Loucy (cell line): Measurements from ENCODE around the gene CRELD2.

Experiments
- H2AFZ ChIP-seq: fragments of 200-600 bp; sonication (generic); 2 replicates; pipeline ENCODE4 v1.6.0; 2016; ENCODE audit warnings: antibody characterized with exemption, mild to moderate bottlenecking, low read length, moderate library complexity
- H3F3A ChIP-seq: fragments of 200-600 bp; 2 replicates; pipeline ENCODE4 v1.6.0; 2016; ENCODE audit warnings: antibody characterized with exemption, low read depth, mild to moderate bottlenecking
- H3K27me3 ChIP-seq: fragments of 200-600 bp; sonication (generic); 2 replicates; pipeline ENCODE4 v1.6.1; 2014; ENCODE audit warnings: low read length, mild to moderate bottlenecking; ENCODE audit not compliant: insufficient read depth, poor library complexity, severe bottlenecking
- H3K36me3 ChIP-seq: fragments of 200-600 bp; sonication (generic); 2 replicates; pipeline ENCODE4 v1.6.1; 2016; ENCODE audit warnings: low read length; ENCODE audit not compliant: insufficient read depth
- H3K4me1 ChIP-seq: fragments of 200-600 bp; sonication (generic); 2 replicates; pipeline ENCODE4 v1.5.1; 2014; ENCODE audit warnings: low read length, mild to moderate bottlenecking; ENCODE audit not compliant: insufficient read depth, poor library complexity, severe bottlenecking
- H3K4me2 ChIP-seq: fragments of 200-600 bp; sonication (generic); 2 replicates; pipeline ENCODE4 v1.6.0; 2014; ENCODE audit warnings: antibody characterized with exemption, low read length, low read depth, mild to moderate bottlenecking; ENCODE audit not compliant: poor library complexity, severe bottlenecking
- H3K4me3 ChIP-seq: fragments of 200-600 bp; sonication (generic); 2 replicates; pipeline ENCODE4 v1.5.1; 2014; ENCODE audit warnings: low read length, mild to moderate bottlenecking, mixed read lengths; ENCODE audit not compliant: poor library complexity, severe bottlenecking
- H3K79me2 ChIP-seq: fragments of 200-600 bp; sonication (generic); 2 replicates; pipeline ENCODE4 v1.6.1; 2014; ENCODE audit warnings: low read length; ENCODE audit not compliant: insufficient read depth
- H3K9ac ChIP-seq: fragments of 200-600 bp; sonication (generic); 2 replicates; pipeline ENCODE4 v1.6.0; 2014; ENCODE audit warnings: mild to moderate bottlenecking, low read depth, low read length, moderate library complexity; ENCODE audit not compliant: poor library complexity, severe bottlenecking
- H3K9me2 ChIP-seq: fragments of 200-600 bp; sonication (generic); replicated peaks from 2 replicates; pipeline ENCODE4 v1.6.1; 2016; ENCODE audit warnings: low read depth, low read length, mixed read lengths
- H3K9me3 ChIP-seq: fragments of 200-600 bp; sonication (generic); 2 replicates; pipeline ENCODE4 v1.6.1; 2014; ENCODE audit warnings: mild to moderate bottlenecking, antibody characterized with exemption, low read length, low read depth; ENCODE audit not compliant: insufficient read depth
- H4K20me1 ChIP-seq: fragments of 200-600 bp; sonication (generic); 2 replicates; pipeline ENCODE4 v1.6.0; 2014; ENCODE audit warnings: antibody characterized with exemption, low read length, mild to moderate bottlenecking; ENCODE audit not compliant: insufficient read depth, poor library complexity, severe bottlenecking
- CTCF ChIP-seq: fragments of 200-600 bp; sonication (generic); conservative IDR thresholded peaks from 2 replicates; pipeline ENCODE4 v1.5.1; 2014; ENCODE audit warnings: mild to moderate bottlenecking, antibody characterized with exemption, low read length
- EZH2phosphoT487 ChIP-seq: fragments of 200-600 bp; IDR thresholded peaks from 2 replicates; pipeline ENCODE4 v1.6.1; 2018; ENCODE audit warnings: antibody characterized with exemption, mild to moderate bottlenecking, moderate library complexity, borderline replicate concordance

CRELD2 gene

GRCh38 chr22:49965091-49966040 is 46.9 kb downstream of the CRELD2 start:
- TF ChIP-seq CTCF: no peak
- TF ChIP-seq EZH2phosphoT487: no peak
- Histone ChIP-seq H3K4me3 (no peak overlapping the region), H4K20me1 (peaks cover 42% of the 10 kb centered on the region), H3F3A (no peaks in the 10 kb centered on the region), H3K27me3 (no peaks in the 10 kb centered on the region), H3K4me2 (no peak overlapping the region), H3K9me2 (no peaks in the 10 kb centered on the region), H3K9me3 (no peaks in the 10 kb centered on the region), H3K79me2 (peaks cover 53% of the 10 kb centered on the region), H3K36me3 (peaks cover 16% of the 10 kb centered on the region; the same call in 1 of the 2 replicates), H3K4me1 (peaks cover 24% of the 10 kb centered on the region), H2AFZ (no peak overlapping the region), H3K9ac (no peak overlapping the region)

- Histone ChIP-seq H3K9me2 (no peaks in the 10 kb centered on the region), H3K4me2 (no peak overlapping the region), H3K36me3 (peaks cover 16% of the 10 kb centered on the region; the same call in 1 of the 2 replicates), H2AFZ (no peak overlapping the region), H3K4me3 (no peak overlapping the region), H3K9ac (no peak overlapping the region), H3K4me1 (peaks cover 31% of the 10 kb centered on the region), H3K79me2 (peaks cover 46% of the 10 kb centered on the region), H3F3A (no peaks in the 10 kb centered on the region), H3K27me3 (no peaks in the 10 kb centered on the region), H4K20me1 (peaks cover 42% of the 10 kb centered on the region), H3K9me3 (no peaks in the 10 kb centered on the region)
- no peak for TF ChIP-seq CTCF
- no peak for TF ChIP-seq EZH2phosphoT487
Measured at GRCh38 chr22:49966041-49966773, 47.8 kb downstream of the CRELD2 start.

GRCh38 chr22:49966774-49967705 is 48.6 kb downstream of the CRELD2 start:
- Histone ChIP-seq H4K20me1 (peaks cover 34% of the 10 kb centered on the region), H3F3A (no peaks in the 10 kb centered on the region), H3K36me3 (peaks cover 16% of the 10 kb centered on the region; the same call in 1 of the 2 replicates), H3K4me2 (no peak overlapping the region), H3K79me2 (peaks cover 38% of the 10 kb centered on the region), H3K27me3 (no peaks in the 10 kb centered on the region), H3K4me1 (peaks cover 36% of the 10 kb centered on the region), H2AFZ (no peak overlapping the region), H3K4me3 (no peak overlapping the region), H3K9ac (no peak overlapping the region), H3K9me2 (no peaks in the 10 kb centered on the region), H3K9me3 (no peaks in the 10 kb centered on the region)
- TF ChIP-seq EZH2phosphoT487: no peak
- TF ChIP-seq CTCF: no peak
